ENCODE data around the gene OAF.

DNA sequence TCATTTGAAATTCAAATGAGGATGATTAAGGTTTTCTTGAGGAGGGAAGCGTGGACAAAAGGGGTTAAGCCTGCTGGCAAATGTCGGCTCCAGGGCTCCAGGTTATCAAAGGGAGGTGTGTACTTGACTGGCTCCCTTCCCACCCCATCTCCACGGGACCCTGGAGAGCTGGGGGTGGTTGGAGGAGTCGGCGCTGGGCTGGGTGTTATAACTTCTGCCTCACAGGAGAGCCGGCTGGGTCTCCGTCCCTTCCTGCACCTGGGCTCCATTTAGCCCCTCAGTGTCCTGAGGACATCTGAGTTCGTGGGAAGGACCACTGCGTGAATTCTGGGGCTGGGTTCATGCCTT lies 44.7 kb downstream of the OAF start:
- TF ChIP-seq, protein P1, sequence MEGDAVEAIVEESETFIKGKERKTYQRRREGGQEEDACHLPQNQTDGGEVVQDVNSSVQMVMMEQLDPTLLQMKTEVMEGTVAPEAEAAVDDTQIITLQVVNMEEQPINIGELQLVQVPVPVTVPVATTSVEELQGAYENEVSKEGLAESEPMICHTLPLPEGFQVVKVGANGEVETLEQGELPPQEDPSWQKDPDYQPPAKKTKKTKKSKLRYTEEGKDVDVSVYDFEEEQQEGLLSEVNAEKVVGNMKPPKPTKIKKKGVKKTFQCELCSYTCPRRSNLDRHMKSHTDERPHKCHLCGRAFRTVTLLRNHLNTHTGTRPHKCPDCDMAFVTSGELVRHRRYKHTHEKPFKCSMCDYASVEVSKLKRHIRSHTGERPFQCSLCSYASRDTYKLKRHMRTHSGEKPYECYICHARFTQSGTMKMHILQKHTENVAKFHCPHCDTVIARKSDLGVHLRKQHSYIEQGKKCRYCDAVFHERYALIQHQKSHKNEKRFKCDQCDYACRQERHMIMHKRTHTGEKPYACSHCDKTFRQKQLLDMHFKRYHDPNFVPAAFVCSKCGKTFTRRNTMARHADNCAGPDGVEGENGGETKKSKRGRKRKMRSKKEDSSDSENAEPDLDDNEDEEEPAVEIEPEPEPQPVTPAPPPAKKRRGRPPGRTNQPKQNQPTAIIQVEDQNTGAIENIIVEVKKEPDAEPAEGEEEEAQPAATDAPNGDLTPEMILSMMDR (IDR thresholded peaks at IDR 0.05): no peak
- TF ChIP-seq POLR2A (IDR thresholded peaks at IDR 0.05) (no peak), EP300 (IDR thresholded peaks at IDR 0.05) (no peak)
